Spinal cord (tissue), 10 donors: Measurements from ENCODE around the gene DUOXA1. TPM values are rescaled to one million over a fixed set of nuclear protein-coding genes. Genes with fewer than 3 reads are reported as not detected.

Source experiments
- DNase-seq, 6 donors: peaks; one replicate each; pipeline versions ENCODE4 v3.0.0 to v3.0.0-alpha.2; 2013 to 2015; ENCODE audit warnings: low spot score in 6 of 6, low read depth in 4 of 6
- H3K27ac ChIP-seq: one replicate; pipeline ENCODE4 v1.5.1; 2013; ENCODE audit warnings: low read depth, low read length, control low read depth
- H3K27me3 ChIP-seq: one replicate; pipeline ENCODE4 v1.6.1; 2013; ENCODE audit warnings: low read length; ENCODE audit not compliant: control insufficient read depth, insufficient read depth
- H3K36me3 ChIP-seq: one replicate; pipeline ENCODE4 v1.6.1; 2013; ENCODE audit warnings: low read length; ENCODE audit not compliant: control insufficient read depth, insufficient read depth
- H3K4me1 ChIP-seq: one replicate; pipeline ENCODE4 v1.6.1; 2013; ENCODE audit warnings: low read length; ENCODE audit not compliant: control insufficient read depth, insufficient read depth
- H3K4me3 ChIP-seq: one replicate; pipeline ENCODE4 v1.5.1; 2013; ENCODE audit warnings: low read depth, low read length, control low read depth
- H3K9me3 ChIP-seq: one replicate; pipeline ENCODE4 v1.6.1; 2013; ENCODE audit warnings: low read length; ENCODE audit not compliant: control insufficient read depth, insufficient read depth
- WGBS: methylation state at CpG from one replicate; pipeline ENCODE4 v1.1.5; 2013; ENCODE audit warnings: missing lambda C conversion rate; ENCODE audit not compliant: insufficient coverage; 5-methylcytosine and 5-hydroxymethylcytosine counted together
- long read RNA-seq, 4 donors: transcript quantifications; one replicate each; lab custom pipeline, GENCODE V29; 2026
- polyA plus RNA-seq, 2 donors: library from polyadenylated mRNA; unstranded; fragments of 120-200 nt; gene quantifications; one replicate each; pipeline ENCODE4 v1.2.1, GENCODE V29; 2013; ENCODE audit not compliant: insufficient read length in 2 of 2
- total RNA-seq, 2 donors: library from RNA; depleted of rRNA in 1 of 2; stranded (reverse); fragments of 120-200 nt in 1 of 2; fragments of >200 nt in 1 of 2; gene quantifications; one replicate each; pipeline versions ENCODE4 v1.2.3 to v1.2.4, GENCODE V29; 2013 to 2014
- donor health status: healthy.

Gene DUOXA1, protein sequence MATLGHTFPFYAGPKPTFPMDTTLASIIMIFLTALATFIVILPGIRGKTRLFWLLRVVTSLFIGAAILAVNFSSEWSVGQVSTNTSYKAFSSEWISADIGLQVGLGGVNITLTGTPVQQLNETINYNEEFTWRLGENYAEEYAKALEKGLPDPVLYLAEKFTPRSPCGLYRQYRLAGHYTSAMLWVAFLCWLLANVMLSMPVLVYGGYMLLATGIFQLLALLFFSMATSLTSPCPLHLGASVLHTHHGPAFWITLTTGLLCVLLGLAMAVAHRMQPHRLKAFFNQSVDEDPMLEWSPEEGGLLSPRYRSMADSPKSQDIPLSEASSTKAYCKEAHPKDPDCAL
- total RNA-seq (under 1 TPM in 1 of 2 donors, not detected in 1; 0.11 TPM), polyA plus RNA-seq (not detected)
- long read RNA-seq, donor 1: 0 reads
- long read RNA-seq, donor 2: 0 reads
- long read RNA-seq, donor 3: 0 reads
- long read RNA-seq, donor 4: 0 reads

DNA sequence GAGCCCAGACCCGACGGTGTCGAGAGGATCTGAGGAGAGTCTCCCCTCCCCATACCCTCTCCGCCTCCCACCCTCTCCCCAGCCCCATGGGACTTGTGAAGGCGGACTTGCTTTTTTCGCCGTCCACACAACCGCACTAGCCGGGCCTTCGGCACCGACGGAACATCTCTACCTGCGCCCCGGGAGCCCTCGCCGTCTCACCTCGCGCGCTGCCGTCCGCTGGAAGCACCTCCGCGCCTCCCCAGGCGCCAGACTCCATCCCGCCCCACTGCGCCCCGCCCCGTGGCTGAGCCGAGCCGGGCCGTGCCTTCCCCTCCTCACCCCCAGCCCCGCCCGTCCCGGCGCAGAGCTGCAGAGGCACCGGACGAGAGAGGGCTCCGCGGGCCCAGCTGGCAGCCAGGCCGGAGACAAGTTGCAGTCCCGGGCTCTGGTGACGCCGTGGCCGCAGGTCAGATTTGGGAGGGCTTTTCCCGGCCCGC is at the start of gene DUOXA1, which contains the start of gene DUOX1:
Gene DUOXA1 (minus strand): TSS at position 229 of the 479 bp plus-strand sequence. CDS start 6,865 bp downstream, outside the sequence.
Gene DUOX1 (plus strand): TSS at position 344 of the 479 bp plus-strand sequence. CDS start 1,973 bp downstream, outside the sequence.
- under 1% methylated on average over 46 of the region's 46 CpGs for WGBS
- H3K4me3 ChIP-seq: no peak within 1 kb of the TSS
- no peak for DNase-seq

DNA sequence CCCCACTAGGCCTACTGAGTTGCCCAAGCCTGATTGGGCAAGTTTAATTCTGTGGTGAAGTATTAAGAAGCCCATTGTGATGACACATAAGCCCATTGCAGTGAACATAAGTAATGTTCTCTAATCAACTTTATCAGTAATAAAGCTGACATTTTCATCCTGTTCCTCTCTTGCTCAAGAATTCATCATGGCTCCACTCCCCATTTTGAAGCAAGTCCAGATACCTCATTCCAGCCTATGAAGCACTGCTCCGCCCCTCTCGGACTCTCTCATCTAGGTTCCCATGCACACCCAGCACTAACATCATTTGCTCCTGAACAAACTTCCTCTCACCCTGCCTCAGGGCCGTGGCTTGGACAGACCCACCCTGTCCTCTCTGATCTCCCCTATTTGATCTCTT is 47.6 kb upstream of the DUOXA1 start:
- no peaks in the 10 kb centered on the region for H3K9me3 ChIP-seq
- H3K36me3 ChIP-seq: peaks cover 50% of the 10 kb centered on the region
- no peaks in the 10 kb centered on the region for H3K27me3 ChIP-seq
- no peak for DNase-seq
- H3K4me1 ChIP-seq: peaks cover 29% of the 10 kb centered on the region
- 93% methylated on average over 3 of the region's 3 CpGs for WGBS
- H3K4me3 ChIP-seq: no peak overlapping the region
- no peak overlapping the region for H3K27ac ChIP-seq

More for the DNA sequence above, at the start of gene DUOXA1, which contains the start of gene DUOX1:
- Histone ChIP-seq H3K9me3 (no peaks in the 10 kb centered on the region), H3K27ac (no peak within 1 kb of the TSS), H3K36me3 (no peaks in the 10 kb centered on the region), H3K4me1 (peaks cover 13% of the 10 kb centered on the region), H3K27me3 (peaks cover 75% of the 10 kb centered on the region)

DNA sequence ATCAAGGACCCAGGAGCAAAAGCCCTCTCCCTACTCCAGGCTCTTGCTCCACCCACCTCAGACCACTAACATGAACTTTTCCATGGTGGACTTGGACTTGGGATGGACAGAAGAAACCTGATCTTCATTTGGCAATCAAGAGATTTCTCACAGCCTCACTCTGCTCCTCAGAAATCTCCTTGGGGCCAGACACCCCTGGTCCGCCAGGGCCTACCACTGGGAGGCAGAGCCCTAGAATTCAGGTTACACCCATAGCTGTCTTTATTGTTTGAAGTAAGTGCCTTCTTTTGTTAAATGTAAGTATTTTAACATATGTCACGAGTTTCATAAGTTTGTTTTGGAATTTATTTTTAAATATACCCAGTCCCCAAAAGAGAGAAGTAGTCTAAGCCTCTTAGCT is 44.9 kb upstream of the DUOXA1 start:
- peaks cover 55% of the 10 kb centered on the region for H3K36me3 ChIP-seq
- H3K4me3 ChIP-seq: no peak overlapping the region
- no peaks in the 10 kb centered on the region for H3K9me3 ChIP-seq
- H3K4me1 ChIP-seq: peaks cover 29% of the 10 kb centered on the region
- no peak for DNase-seq
- no peaks in the 10 kb centered on the region for H3K27me3 ChIP-seq
- 100% methylated on average over 1 of the region's 2 CpGs for WGBS
- no peak overlapping the region for H3K27ac ChIP-seq

DNA sequence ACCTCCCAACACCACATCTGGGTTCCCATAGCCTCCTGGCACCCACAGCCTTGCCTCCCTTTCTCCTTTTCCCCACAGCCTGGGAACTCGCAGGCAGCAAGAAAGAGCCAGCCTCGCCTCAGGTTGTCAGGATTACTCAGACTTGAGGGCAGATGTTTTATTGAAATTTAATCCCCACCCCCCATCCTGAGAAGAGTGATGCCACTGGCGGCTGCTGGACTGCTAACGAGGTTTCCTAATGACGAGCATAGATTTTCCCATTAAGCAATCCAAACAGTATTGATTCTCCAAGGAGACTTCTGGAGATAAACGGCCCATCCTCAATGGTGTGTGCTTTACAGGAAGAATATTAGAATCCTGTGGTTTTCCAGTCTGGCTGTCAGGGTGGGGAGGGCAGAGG is 44.4 kb upstream of the DUOXA1 start:
- peaks cover 55% of the 10 kb centered on the region for H3K36me3 ChIP-seq

DNA sequence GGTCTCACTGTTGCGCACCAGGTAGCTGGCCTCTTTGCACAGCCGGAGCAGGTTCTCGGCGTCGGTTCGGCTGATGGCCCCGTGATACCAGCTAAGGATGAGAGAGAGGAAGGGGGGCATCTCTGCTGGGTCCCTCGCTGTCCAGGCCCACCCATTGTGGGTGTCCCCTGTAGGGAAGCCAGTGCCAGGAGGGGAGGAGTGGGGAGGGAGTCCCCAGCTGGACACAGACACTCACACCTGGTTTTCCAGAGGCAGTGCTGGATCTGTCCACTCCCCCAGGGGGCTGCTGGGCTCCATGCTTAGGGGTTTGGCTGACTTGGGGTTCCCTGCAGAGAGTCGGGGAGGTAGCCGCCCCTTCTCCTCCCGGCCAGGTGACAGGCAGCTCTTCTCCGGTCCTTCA is 42.2 kb upstream of the DUOXA1 start:
- no peaks in the 10 kb centered on the region for H3K9me3 ChIP-seq
- WGBS: 91% methylated on average over 11 of the region's 12 CpGs
- H3K4me1 ChIP-seq: peaks cover 47% of the 10 kb centered on the region
- H3K36me3 ChIP-seq: peaks cover 52% of the 10 kb centered on the region
- DNase-seq: no peak
- H3K4me3 ChIP-seq: no peak overlapping the region
- no peaks in the 10 kb centered on the region for H3K27me3 ChIP-seq
- no peak overlapping the region for H3K27ac ChIP-seq

More for the DNA sequence above, 44.4 kb upstream of the DUOXA1 start:
- H3K4me1 ChIP-seq: peaks cover 34% of the 10 kb centered on the region
- DNase-seq: peak in 1 of 6 donors; percentile 84
- WGBS: 100% methylated on average over 1 of the region's 6 CpGs
- no peaks in the 10 kb centered on the region for H3K27me3 ChIP-seq
- H3K9me3 ChIP-seq: no peaks in the 10 kb centered on the region
- H3K4me3 ChIP-seq: no peak overlapping the region
- no peak overlapping the region for H3K27ac ChIP-seq

DNA sequence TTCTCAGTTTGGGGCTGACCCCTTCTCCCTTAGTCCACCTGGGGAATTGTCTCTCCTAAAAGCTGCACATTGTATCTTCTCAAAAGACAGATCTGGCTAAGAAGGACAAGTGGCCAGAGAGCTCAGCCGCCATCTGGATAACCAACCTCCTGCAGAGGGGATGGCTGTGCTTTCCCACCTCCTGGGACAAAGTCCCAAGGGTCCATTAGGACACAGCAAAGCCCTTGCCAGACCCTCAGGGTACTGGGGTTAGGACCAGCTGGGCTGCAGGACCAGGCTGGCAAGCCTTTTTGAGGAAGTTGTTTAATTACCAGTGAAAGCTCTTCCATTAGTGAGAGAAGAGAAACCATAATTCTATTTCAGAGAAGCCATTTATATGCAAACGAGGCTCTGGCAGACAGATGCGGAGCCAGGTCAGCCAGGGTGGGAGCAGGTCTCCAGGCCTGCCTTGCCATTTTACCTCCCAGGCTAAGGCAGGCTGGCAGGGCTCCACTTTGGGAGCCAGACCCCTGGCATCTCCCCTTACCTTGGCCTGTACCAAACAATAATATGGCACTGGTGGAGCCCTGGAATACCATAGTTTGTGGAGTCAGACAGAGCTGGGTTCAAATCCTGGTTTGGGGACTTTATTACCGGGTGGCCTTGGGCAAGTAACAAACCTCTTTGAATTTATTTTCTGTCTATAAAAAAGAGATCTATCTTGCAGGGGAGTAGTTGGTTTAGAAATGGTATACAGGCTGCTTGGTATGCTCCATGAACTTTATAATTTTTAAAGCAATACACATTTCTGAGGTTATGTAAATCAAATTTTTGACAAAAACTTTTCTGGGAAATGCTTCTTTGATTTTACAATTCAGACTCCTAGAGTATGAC is 40.2 kb upstream of the DUOXA1 start:
- Histone ChIP-seq H3K27ac (no peak overlapping the region), H3K4me3 (no peak overlapping the region), H3K27me3 (no peaks in the 10 kb centered on the region), H3K9me3 (no peaks in the 10 kb centered on the region), H3K36me3 (peaks cover 48% of the 10 kb centered on the region), H3K4me1 (peaks cover 57% of the 10 kb centered on the region)
- 24% methylated on average over 3 of the region's 4 CpGs for WGBS
- peak in 2 of 6 donors; percentile 35 to 56 for DNase-seq

DNA sequence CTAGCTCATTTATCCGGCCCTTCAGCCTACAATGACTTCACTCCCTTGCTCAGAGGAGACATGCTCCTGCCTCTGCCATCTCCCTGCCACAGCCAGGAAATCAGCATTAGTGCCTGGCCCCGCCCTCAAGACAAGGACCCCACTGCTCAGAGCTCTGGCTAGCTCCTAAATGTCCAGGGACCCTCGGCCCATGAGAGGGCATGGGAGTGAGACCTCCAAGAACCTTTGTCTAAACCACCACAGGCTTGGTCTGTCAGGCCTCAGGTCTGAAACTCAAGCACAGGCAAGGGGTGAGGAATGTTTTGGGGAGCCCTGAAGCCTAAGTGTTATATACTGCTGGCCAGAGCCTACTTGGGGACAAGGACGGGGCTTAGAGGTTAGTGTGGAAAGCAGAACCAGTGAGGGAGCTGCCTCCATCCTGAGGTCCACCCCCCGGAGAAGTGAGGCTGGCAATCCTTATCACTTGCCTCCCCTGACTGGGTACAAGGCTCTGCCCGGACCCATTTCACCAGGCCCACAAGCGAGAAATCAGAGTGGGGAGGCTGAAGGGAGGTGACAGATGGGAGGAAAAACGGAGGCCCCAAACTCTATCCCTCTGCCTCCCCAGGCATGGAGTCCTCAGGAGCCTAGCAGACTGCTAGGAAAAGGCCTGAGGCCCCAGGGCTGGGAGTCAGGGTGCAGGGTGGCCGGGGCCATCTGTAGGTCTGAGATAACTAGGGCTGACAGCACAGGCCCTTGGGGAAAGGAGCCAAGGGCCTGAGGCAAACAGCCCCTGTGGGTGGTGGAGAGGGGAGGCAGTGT is 39.3 kb upstream of the DUOXA1 start:
- 87% methylated on average over 5 of the region's 9 CpGs for WGBS
- no peak for DNase-seq
- H3K9me3 ChIP-seq: no peaks in the 10 kb centered on the region
- H3K27ac ChIP-seq: no peak overlapping the region
- peaks cover 51% of the 10 kb centered on the region for H3K4me1 ChIP-seq
- H3K36me3 ChIP-seq: peaks cover 41% of the 10 kb centered on the region
- no peak overlapping the region for H3K4me3 ChIP-seq
- no peaks in the 10 kb centered on the region for H3K27me3 ChIP-seq

DNA sequence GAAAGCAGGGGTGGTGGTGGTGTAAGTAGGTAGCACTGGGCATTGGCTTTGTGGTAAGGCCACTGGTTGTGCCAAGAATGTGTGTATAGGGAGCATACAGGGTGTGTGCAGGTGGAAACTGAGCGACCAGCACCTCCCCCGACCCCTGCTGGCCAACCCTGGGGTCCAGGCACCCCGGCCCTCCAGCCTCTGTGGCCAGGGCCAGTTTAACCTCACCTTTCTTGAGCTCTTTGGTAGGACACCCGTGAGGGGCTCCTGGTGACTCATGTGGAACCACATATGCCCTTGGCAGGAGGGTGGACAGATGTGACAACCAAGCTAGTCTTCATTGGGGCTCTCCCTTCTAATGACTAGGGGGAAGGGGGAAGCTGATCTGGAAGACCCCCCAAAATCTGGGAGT is 38.6 kb upstream of the DUOXA1 start:
- no peak overlapping the region for H3K4me3 ChIP-seq

More for the DNA sequence above, 38.6 kb upstream of the DUOXA1 start:
- no peaks in the 10 kb centered on the region for H3K9me3 ChIP-seq
- peaks cover 35% of the 10 kb centered on the region for H3K36me3 ChIP-seq
- H3K27ac ChIP-seq: no peak overlapping the region
- H3K4me1 ChIP-seq: peaks cover 49% of the 10 kb centered on the region
- 88% methylated on average over 4 of the region's 4 CpGs for WGBS
- no peaks in the 10 kb centered on the region for H3K27me3 ChIP-seq
- DNase-seq: no peak
